HG03135 (cell line): Measurements from ENCODE around the gene ZNF354C.

Experiments
- ATAC-seq: cut with Tn5 transposase; IDR thresholded peaks from one replicate; pipeline ENCODE4 v1.9.1; 2021; ENCODE audit warnings: mild to moderate bottlenecking, moderate library complexity; ENCODE audit not compliant: unreplicated experiment

Gene ZNF354C

GRCh38 chr5:179113945-179114641, 53.9 kb downstream of the ZNF354C start:
- no peak for ATAC-seq

- no peak for ATAC-seq
These were observed 54.6 kb downstream of the ZNF354C start for GRCh38 chr5:179114756-179115155.

DNA sequence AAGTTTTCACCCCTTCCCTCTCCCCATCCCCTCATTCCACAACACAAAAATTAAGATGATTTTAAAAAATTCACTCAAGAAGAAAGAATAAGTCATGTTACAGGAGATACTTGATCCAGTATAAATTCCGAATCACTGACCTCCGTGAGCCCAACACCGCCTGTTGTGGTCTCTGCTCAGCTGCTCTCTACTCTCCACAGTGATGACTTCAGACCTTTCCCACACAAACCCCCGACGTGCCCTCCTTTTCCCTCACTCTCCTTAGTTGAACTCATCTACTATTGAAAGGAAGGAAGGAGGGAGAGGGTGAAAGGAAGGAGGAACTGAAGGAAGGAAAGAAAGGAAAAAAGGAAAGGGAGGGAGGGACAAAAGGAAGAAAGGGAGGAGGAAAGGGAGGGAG, 55.1 kb downstream of the ZNF354C start:
- ATAC-seq = no peak

DNA sequence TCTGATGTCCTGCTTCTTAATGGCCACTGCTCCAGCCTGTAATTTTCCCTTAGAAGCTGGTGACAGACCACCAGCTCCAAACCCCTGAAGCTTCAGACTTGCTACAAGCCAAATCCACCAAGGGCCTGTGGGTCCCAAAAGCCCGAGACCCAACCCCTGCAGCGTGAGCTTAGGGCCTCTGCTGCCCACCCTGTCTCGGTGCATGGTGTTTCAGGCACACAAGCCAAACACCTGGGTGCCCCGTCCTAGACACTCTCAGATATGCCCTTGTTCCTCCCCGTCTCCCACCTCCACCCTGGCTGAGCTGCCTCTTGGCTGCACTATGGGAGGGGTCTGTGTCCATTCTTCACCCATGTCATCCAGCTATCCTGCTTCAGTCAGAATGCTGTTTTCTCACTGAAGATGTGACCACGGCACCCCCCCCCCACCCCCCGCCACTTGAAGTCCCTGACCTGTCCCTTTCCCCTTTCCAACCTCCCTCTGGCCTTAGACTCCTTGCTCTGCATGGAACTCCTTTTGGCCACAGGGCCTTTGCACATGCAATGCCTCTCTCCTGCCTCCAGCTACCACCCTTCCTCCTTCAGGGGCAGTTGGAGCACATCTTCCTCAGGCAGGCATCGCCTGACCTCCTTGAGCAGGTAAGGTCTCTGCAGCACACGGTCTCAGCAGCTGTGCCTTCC, 55.8 kb downstream of the ZNF354C start:
- ATAC-seq = no peak

DNA sequence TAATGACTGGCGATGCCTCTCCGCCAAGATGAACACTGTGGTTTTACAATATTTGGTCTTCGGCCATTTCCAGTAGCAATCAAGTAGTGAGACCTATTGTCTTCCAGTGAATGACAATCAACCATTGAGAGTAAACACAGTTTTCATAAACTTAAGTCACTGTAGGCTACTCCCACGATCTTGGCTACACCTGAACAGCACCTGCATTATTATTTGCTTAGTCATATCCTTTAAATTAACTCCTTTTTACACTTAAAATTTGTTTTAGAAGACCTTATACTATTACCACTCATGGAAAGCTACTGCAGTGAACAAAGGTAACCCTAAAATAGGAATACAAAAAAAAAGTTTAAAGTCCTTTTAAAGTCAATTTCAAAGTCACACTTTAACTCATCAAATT, 58.2 kb downstream of the ZNF354C start:
- no peak for ATAC-seq

- no peak for ATAC-seq
These were observed 58.7 kb downstream of the ZNF354C start for GRCh38 chr5:179118756-179119414.

DNA sequence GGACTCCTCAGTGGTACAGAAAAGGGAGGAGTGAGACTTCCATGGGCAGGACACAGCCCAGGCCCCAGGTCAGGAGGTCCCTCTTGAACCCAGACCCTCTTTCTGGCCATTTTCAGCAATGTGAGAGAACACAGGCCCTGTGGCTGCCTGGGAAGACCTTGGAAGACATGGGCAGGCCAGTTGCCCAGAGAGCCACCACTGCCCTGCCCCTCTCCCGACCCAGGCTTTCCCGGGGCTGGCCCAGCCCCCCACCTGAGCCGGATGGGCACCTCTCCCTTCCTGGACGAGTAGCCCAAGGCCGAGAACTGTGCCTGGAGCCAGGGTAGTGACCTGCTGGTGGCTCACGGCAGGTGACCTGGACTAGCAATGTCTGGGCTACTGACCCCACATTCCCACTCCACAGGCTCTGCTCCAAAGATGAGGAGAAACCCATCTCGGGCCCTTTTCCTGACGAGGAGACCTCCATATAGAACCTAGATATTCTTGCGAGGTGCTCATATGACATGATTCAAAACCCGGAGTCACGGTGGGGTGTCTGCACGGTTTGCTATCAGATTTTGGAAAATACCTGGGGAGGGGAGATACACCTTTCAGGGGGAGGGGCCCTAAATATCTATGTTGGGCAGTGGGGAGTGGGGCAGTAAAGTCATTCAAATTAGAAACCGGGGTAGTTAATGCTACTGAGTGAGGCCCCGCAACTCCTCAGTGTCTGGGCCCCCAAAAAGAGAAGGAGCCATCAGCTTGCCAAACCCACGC, 59.4 kb downstream of the ZNF354C start:
- no peak for ATAC-seq

- no peak for ATAC-seq
These were observed 60.3 kb downstream of the ZNF354C start for GRCh38 chr5:179120421-179120861.

DNA sequence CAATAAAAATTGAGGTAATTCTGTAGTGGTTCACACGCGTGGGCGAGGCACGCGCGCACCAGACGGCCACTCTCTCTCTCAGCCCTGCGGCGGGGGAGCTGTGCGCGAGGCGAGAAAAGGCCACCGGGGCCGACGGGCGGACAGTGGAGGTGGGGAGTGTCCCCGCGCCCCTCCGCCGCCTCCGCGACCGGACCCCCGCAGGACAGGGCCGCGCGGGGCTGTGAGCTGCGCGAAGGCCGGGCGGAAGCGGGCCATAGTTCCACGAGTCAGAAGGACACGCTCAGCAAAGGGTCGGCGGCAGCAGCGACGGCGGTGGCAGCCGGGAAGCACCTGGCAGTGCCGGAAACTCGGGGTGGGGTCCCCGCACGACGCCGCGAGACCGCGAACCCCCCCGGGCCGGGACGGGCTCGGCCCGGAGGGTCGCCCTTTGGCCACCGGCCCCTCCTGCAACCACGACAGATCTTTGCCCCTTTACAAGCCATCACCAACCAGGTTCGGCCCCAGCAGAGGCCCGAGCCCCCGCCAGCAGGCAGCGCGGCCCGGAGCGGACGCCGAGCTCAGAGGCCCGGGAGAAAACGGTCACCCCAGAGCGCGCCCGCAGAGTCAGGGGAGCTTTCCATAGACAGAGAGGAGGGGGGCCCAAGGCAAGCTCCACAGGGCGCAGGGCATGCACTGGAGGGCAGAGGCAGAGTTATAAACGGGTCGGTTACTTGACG, 60.9 kb downstream of the ZNF354C start:
- ATAC-seq = no peak

DNA sequence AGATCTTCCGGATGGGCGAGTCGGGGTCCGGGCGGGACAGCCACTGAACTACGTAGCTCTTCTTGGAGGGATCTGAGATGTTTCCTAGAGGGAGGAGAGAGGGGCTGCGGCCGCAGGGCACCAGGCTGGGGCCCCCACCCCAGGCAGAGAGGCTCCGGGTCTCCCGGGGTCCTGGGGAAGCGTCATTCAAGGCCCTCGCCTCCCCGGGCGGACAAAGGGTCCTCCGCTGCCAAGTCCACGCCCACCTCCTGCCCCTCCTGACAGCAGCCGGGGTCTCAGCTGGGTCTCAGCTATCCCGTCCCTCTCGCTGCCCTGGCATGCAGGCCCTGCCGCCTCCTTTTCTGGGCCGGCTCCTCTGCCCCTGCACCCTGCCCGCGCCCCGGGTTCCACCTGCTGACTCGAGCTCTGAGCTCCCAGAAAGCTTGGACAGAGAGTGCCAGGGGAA, 61.5 kb downstream of the ZNF354C start:
- ATAC-seq = no peak

- no peak for ATAC-seq
These were observed 62.4 kb downstream of the ZNF354C start for GRCh38 chr5:179122411-179123108.

GRCh38 chr5:179123109-179123426, 62.9 kb downstream of the ZNF354C start:
- no peak for ATAC-seq

DNA sequence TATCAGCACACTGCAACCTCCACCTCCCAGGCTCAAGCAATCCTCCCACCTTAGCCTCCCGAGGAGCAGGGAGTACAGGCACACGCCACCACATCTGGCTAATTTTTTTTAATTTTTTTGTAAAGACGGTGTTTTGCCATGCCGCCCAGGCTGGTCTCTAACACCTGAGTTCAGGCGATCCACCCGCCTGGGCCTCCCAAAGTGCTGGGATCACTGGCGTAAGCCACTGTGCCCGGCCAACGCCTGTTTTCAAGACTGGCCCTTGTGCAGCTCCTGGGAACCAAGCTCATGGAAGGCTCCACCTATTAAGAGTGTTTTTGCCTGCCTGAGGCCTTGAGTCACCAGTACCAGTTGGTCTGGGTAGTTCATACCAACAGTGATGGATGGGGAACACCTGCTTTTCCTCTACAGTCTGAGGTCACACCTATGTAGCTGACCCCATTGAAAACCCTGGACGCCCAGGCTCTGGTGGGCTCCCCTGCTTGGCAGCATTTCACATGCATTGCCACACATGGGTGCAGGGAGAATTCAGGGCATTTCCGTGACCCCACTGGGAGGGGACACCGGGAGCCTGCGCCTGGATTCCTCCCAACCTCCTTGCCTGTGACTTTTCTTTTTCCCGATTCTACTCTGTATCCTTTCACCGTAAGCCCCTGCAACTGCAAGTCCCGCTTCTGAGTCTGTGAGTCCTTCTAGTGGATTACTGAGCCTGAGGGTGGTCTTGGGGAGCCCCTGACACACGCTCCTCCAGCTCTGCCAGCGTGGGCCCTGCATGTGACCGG, 63.5 kb downstream of the ZNF354C start:
- ATAC-seq = no peak

GRCh38 chr5:179124273-179124852, 64.2 kb downstream of the ZNF354C start:
- no peak for ATAC-seq

DNA sequence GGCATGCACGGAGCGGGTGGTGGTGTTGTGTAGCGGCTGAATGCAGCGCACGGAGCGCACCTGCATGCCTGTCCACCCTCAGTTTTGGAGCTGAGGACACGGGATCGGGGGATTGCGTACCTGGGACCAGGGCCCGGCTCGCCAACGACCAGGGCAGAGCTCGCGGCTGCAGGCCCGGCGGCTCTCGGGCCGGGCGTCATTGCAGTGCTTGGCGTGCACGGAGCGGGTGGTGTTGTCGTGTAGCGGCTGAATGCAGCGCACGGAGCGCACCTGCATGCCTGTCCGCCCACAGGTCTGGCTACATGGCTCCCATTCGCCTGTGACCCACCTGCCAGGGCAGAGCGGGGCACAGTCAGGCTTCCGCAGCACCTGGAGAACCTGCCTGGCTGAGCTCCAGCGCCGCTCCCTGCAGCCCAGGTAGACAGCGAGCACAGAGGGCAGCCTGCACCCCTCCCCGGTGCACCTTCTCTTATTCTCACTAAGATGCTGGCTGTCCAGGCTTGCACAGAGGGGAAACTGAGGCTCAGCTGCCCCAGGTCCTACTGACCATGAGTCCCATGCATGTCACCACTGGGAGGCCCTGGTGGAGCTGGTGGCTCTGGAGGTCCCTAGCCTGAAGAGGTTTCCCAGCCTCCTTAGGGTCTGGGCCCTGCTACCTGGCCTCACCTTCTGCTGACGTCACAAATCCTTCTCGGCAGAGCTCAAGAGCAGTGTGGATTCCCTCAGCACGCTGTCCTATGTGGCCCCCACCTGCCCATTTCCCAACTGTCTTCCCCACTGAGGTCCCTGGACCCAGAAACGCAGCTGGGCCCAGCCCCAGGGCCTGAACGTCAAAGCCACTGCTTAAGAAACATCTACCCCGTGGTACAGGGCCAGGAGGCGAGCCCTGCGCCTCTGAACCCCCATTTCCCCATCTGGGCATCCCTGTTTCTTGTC, 64.9 kb downstream of the ZNF354C start:
- no peak for ATAC-seq

- ATAC-seq = no peak
These were observed 65.8 kb downstream of the ZNF354C start for GRCh38 chr5:179125789-179126505.

GRCh38 chr5:179126506-179126991, 66.4 kb downstream of the ZNF354C start:
- ATAC-seq = no peak
